ENCODE data around the gene AFF2. TPM values are rescaled to one million over a fixed set of nuclear protein-coding genes. Genes with fewer than 3 reads are reported as not detected.

The AFF2 gene
- total RNA-seq, 4 donors from 2014 or later = 0.05 to 1.0 (median 0.23) TPM

- TF ChIP-seq CTCF (IDR thresholded peaks at IDR 0.05 in 4 of 5, conservative IDR thresholded peaks at IDR 0.05 in 1 of 5) = no peak
- TF ChIP-seq POLR2A (IDR thresholded peaks at IDR 0.05) = no peak
- Histone ChIP-seq H3K4me3 (no peak overlapping the region), H3K27me3 (no peaks in the 10 kb centered on the region), H3K4me1 (no peaks in the 10 kb centered on the region), H3K27ac (no peak overlapping the region), H3K9me3 (no peaks in the 10 kb centered on the region), H3K36me3 (no peaks in the 10 kb centered on the region)
- ATAC-seq = no peak
- in situ Hi-C loops (cut with MboI; ENCODE audit: low sequenced_read_pairs in 4 of 4) (no loop called here), intact Hi-C loops (cut with DNase I; ENCODE audit: low total_unique reads) (no loop called here)
- DNase-seq = no peak
Observed at GRCh38 chrX:148804579-148805355, 304.4 kb downstream of the AFF2 start.

DNA sequence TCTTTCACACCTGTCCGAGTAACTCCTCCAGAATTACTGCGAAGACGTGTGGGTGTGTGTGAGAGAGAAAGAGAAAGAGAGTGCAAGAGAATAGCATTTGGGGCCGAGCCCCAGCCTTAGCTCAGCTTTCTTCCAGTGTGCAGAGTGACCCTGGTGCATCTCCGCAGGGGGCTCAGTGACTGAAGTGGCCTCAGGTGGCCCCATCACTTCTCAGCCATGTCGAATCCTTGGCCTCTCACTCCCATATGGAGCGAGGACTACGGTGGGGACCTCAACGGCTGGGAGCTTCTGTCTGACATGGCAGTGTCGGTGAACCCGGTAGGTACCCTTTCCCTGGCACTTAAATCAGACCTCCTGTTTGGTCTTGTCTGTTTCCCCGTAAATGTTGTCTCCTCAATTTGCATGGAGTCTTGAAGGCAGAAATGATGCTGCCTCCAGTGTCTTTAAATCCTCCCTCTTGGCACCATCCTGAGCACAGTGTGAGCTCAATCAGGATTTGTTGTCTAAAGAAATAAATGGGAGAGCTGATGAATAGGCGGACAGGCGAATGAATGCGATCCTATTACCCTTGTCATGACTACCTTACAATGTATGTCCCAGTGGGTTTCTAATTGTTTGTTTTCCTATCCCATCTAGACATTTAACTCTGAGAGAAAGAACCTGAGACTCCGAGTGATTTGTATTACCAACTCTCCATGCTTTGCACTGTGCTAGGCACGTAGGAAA is 305.9 kb downstream of the AFF2 start:
- DNase-seq (no peak), ATAC-seq (no peak)
- in situ Hi-C loops (cut with MboI; ENCODE audit: low sequenced_read_pairs in 4 of 4) (no loop called here), intact Hi-C loops (cut with DNase I; ENCODE audit: low total_unique reads) (no loop called here)
- Histone ChIP-seq H3K4me1 (no peaks in the 10 kb centered on the region), H3K36me3 (no peaks in the 10 kb centered on the region), H3K4me3 (no peak overlapping the region), H3K27ac (no peak overlapping the region), H3K27me3 (no peaks in the 10 kb centered on the region), H3K9me3 (no peaks in the 10 kb centered on the region)
- no peak for TF ChIP-seq POLR2A (IDR thresholded peaks at IDR 0.05)

- in situ Hi-C loops (cut with MboI; ENCODE audit: low sequenced_read_pairs in 4 of 4) (no loop called here), intact Hi-C loops (cut with DNase I; ENCODE audit: low total_unique reads) (no loop called here)
- Histone ChIP-seq H3K36me3 (no peaks in the 10 kb centered on the region), H3K27ac (no peak overlapping the region), H3K4me3 (no peak overlapping the region), H3K9me3 (no peaks in the 10 kb centered on the region), H3K27me3 (no peaks in the 10 kb centered on the region), H3K4me1 (no peaks in the 10 kb centered on the region)
- DNase-seq (no peak), ATAC-seq (no peak)
- TF ChIP-seq POLR2A (IDR thresholded peaks at IDR 0.05) = no peak
- no peak for TF ChIP-seq CTCF (IDR thresholded peaks at IDR 0.05 in 4 of 5, conservative IDR thresholded peaks at IDR 0.05 in 1 of 5)
Observed at GRCh38 chrX:148808833-148809232, 308.4 kb downstream of the AFF2 start.

DNA sequence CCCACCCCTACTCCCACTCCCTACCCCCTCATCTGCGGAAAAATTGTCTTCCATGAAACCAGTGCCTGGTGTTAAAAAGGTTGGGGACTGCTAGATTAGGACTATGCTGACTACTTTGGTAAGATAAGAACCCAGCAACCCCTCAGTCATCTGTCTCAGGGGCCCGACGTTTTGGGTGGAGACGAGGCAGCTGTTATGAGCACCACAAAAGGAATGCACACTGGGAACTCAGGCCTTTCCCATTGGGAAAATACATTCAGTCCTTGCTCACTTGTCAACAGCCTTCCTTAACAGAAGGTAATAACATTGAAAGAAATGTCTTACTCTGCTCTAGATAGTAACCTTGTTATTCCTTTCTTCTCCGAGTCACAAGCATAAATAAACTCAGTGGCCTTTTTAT is 310.8 kb downstream of the AFF2 start:
- in situ Hi-C loops (cut with MboI; ENCODE audit: low sequenced_read_pairs in 4 of 4) (no loop called here), intact Hi-C loops (cut with DNase I; ENCODE audit: low total_unique reads) (no loop called here)
- ATAC-seq (no peak), DNase-seq (no peak)
- no peaks in the 10 kb centered on the region for H3K27me3 ChIP-seq
- H3K4me1 ChIP-seq = no peaks in the 10 kb centered on the region
- TF ChIP-seq CTCF (IDR thresholded peaks at IDR 0.05 in 4 of 5, conservative IDR thresholded peaks at IDR 0.05 in 1 of 5) (no peak), POLR2A (IDR thresholded peaks at IDR 0.05) (no peak)
- no peaks in the 10 kb centered on the region for H3K9me3 ChIP-seq
- H3K4me3 ChIP-seq = no peak overlapping the region
- H3K27ac ChIP-seq = no peak overlapping the region
- H3K36me3 ChIP-seq = no peaks in the 10 kb centered on the region

GRCh38 chrX:148813422-148813821 is 313.0 kb downstream of the AFF2 start:
- Histone ChIP-seq H3K27me3 (no peaks in the 10 kb centered on the region), H3K27ac (no peak overlapping the region), H3K36me3 (no peaks in the 10 kb centered on the region), H3K9me3 (no peaks in the 10 kb centered on the region), H3K4me1 (no peaks in the 10 kb centered on the region), H3K4me3 (no peak overlapping the region)
- in situ Hi-C loops (cut with MboI; ENCODE audit: low sequenced_read_pairs in 4 of 4) (no loop called here), intact Hi-C loops (cut with DNase I; ENCODE audit: low total_unique reads) (no loop called here)
- no peak for DNase-seq
- TF ChIP-seq CTCF (IDR thresholded peaks at IDR 0.05 in 4 of 5, conservative IDR thresholded peaks at IDR 0.05 in 1 of 5) = no peak
- TF ChIP-seq POLR2A (IDR thresholded peaks at IDR 0.05) = no peak
- no peak for ATAC-seq
